ENCODE data around the gene MRLN.

Gene MRLN

DNA sequence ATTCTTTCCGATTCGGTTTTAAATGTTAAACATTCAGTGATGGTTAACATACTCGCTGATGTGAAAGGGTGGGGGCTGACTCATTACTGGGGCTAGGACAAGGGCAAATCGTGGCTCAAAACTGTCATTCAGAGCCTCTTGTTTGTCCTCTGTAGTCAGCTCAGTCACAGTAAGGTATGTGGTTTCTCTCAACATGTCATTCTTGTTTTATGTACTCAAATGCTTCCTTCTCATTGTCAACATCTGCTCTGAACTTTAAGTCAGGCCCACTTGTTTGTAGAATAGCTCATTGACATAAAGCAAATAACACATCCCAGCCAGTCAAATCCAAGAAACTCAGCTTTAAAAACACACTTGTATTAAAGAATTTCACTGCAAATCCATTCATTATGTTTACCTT, 50.9 kb downstream of the MRLN start:
- no peak for DNase-seq

- no peak for DNase-seq
These were observed 52.5 kb downstream of the MRLN start for GRCh38 chr10:59700709-59701108.

DNA sequence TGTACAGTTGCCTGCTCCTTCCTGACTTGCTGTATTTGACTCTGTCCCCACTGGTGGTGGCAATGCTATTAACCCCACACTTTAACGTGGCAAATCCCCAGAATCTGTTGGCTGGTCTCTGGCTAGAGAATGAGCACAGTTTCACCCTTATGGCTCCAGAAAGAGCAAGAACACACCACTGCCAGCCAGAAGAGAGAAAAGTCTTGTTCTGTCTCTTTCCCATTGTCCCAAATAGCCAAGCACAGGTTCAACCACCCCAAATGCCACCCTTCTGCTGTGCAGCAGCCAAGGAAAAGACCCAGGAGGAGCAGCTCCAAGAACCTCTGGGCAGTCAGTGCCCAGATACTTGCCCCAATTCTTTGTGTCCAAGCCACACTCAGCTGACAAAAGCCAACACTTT, 54.9 kb downstream of the MRLN start:
- no peak for DNase-seq

DNA sequence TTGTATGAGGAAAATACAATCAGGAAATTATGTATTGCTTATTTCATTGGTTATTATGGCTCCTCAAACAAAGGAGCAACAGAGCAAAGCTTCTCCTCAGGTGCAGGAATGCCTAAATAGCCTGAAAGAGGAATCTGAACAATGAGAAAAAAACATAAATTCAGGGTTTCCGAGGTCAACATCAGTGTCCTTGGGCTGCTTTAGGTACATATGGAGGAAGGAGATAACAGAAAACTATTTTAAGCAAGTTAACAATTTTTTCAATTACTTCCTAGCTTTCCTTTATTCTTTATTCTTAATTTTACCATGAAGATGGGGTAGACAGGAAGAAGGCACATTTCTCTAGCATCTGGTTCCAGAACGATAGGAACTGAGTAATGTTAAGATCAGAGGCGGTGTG, 57.6 kb downstream of the MRLN start:
- DNase-seq, result no peak

DNA sequence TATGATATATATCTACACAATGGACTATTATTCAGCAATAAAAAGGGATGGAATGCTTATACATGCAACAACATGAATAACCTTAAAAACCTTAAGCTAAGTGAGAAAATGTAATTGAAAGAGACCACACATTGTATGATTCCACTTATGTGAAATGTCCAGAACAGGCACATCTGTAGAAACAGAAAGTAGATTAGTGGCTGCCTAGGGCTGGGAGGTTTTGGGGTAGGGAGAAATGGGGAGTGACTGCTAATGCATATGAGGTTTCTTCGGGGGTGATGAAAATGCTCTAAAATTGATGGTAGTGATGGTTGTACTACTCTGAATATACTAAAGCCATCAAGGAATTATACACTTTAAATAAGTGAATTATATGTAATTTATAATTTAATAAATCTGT, 58.3 kb downstream of the MRLN start:
- no peak for DNase-seq

GRCh38 chr10:59692113-59692512, 61.1 kb downstream of the MRLN start:
- no peak for DNase-seq

DNA sequence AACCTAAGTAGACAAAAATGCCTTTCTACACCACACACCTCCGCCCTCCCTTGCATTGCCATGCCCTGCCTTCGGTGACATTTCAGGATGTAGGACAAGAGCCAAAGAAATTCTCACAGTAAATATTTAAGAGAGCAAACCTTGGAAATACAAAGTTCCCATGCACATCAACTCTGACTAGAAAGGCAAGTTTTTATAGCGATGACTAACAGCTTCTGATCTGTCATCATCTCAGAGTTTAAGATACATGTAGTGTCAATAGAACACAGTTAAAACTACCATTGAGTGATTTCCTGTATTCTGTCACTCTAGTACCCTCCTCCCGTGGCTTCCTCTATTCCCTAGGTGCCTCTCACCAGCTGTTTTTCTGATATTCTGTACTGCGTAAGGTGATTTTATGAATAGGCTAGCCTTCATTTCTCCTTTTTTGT, 64.3 kb downstream of the MRLN start:
- DNase-seq, result no peak

DNA sequence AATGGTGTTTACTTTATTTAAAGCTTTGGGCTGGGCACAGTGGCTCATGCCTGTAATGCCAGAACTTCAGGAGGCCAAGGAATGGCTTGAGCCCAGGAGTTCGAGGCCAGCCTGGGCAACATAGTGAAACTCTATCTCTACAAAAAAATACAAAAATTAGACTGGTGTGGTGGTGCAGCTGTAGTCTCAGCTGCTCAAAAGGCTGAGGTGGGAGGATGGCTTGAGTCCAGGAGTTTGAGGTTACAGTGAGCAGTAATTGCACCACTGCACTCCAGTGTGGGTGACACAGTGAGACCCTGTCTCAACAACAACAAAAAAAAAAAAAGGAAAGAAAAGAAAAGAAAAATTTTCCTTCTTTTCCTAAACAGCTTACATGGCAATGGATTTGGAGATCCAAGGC, 65.6 kb downstream of the MRLN start:
- DNase-seq, result no peak

Measured in CD4-positive, alpha-beta T cell treated with Interleukin-17A for 1 hour (primary cell).